OCI-LY1 (cell line): Measurements from ENCODE around the gene MCC.

ENCODE experiments used
- H2AFZ ChIP-seq: fragments of 200-600 bp; sonication (generic), shearing (Covaris generic); 2 replicates; pipeline ENCODE4 v1.6.0; 2014; ENCODE audit warnings: antibody characterized with exemption, mild to moderate bottlenecking, low read length
- H3F3A ChIP-seq: fragments of 200-600 bp; sonication (generic), shearing (Covaris generic); 2 replicates; pipeline ENCODE4 v1.6.0; 2014; ENCODE audit warnings: mild to moderate bottlenecking, antibody characterized with exemption, low read length, moderate library complexity; ENCODE audit not compliant: insufficient read depth
- H3K27ac ChIP-seq: fragments of 200-600 bp; sonication (generic); 2 replicates; pipeline ENCODE4 v1.5.1; 2014; ENCODE audit warnings: low read length, mixed run types, mild to moderate bottlenecking, low read depth; ENCODE audit not compliant: poor library complexity, severe bottlenecking
- H3K27me3 ChIP-seq: fragments of 200-600 bp; sonication (generic); 2 replicates; pipeline ENCODE4 v1.6.0; 2014; ENCODE audit warnings: antibody characterized with exemption, mild to moderate bottlenecking, low read length, moderate library complexity; ENCODE audit not compliant: insufficient read depth
- H3K36me3 ChIP-seq: fragments of 200-600 bp; sonication (generic); 2 replicates; pipeline ENCODE4 v1.6.1; 2014; ENCODE audit warnings: mild to moderate bottlenecking, antibody characterized with exemption, low read length, moderate library complexity, mixed read lengths; ENCODE audit not compliant: insufficient read depth
- H3K4me1 ChIP-seq: fragments of 200-600 bp; sonication (generic); 2 replicates; pipeline ENCODE4 v1.5.1; 2014; ENCODE audit warnings: mild to moderate bottlenecking, low read length, moderate library complexity; ENCODE audit not compliant: insufficient read depth, severe bottlenecking
- H3K4me2 ChIP-seq: fragments of 200-600 bp; sonication (generic), shearing (Covaris generic); 2 replicates; pipeline ENCODE4 v1.6.1; 2014; ENCODE audit warnings: low read length
- H3K4me3 ChIP-seq: fragments of 200-600 bp; sonication (generic); 2 replicates; pipeline ENCODE4 v1.5.1; 2014; ENCODE audit warnings: low read length, low read depth, mild to moderate bottlenecking, mixed read lengths; ENCODE audit not compliant: poor library complexity, severe bottlenecking
- H3K79me2 ChIP-seq: fragments of 200-600 bp; shearing (Covaris generic); 2 replicates; pipeline ENCODE4 v1.6.1; 2016; ENCODE audit warnings: mixed run types, low read length, mixed read lengths; ENCODE audit not compliant: insufficient read depth
- H3K9ac ChIP-seq: fragments of 200-600 bp; sonication (generic), shearing (Covaris generic); 2 replicates; pipeline ENCODE4 v1.6.1; 2014; ENCODE audit warnings: mild to moderate bottlenecking, low read length, mixed read lengths
- H3K9me2 ChIP-seq: fragments of 200-600 bp; sonication (generic), shearing (Covaris generic); 2 replicates; pipeline ENCODE4 v1.6.1; 2014; ENCODE audit warnings: low read depth, mild to moderate bottlenecking, low read length, mixed read lengths
- H3K9me3 ChIP-seq: fragments of 200-600 bp; shearing (Covaris generic); 2 replicates; pipeline ENCODE4 v1.6.1; 2014; ENCODE audit warnings: low read length, mixed read lengths
- H4K20me1 ChIP-seq: fragments of 200-600 bp; sonication (generic), shearing (Covaris generic); 2 replicates; pipeline ENCODE4 v1.6.0; 2016; ENCODE audit warnings: mild to moderate bottlenecking, low read length; ENCODE audit not compliant: insufficient read depth
- CTCF ChIP-seq: fragments of 200-600 bp; sonication (generic), shearing (Covaris generic); IDR thresholded peaks from 2 replicates; pipeline ENCODE4 v1.5.1; 2017; ENCODE audit warnings: mild to moderate bottlenecking, antibody characterized with exemption, low read length, moderate library complexity, mixed read lengths
- EZH2 ChIP-seq: fragments of 200-600 bp; sonication (generic), shearing (Covaris generic); IDR thresholded peaks from 2 replicates; pipeline ENCODE4 v1.8.0; 2017; ENCODE audit warnings: borderline replicate concordance, mixed run types, mild to moderate bottlenecking, antibody characterized with exemption, low read length, moderate library complexity, mixed read lengths

The MCC gene

GRCh38 chr5:113162208-113162607 is 326.0 kb downstream of the MCC start:
- Histone ChIP-seq H3K36me3 (no peaks in the 10 kb centered on the region), H3K4me1 (no peaks in the 10 kb centered on the region), H3K27ac (no peak overlapping the region), H3F3A (no peaks in the 10 kb centered on the region), H3K9ac (no peak overlapping the region), H3K9me2 (no peaks in the 10 kb centered on the region), H3K9me3 (no peaks in the 10 kb centered on the region), H3K27me3 (no peaks in the 10 kb centered on the region), H2AFZ (no peak overlapping the region), H3K79me2 (no peaks in the 10 kb centered on the region), H3K4me2 (no peak overlapping the region), H3K4me3 (no peak overlapping the region), H4K20me1 (no peaks in the 10 kb centered on the region)
- TF ChIP-seq EZH2, result no peak

GRCh38 chr5:113161806-113162205 is 326.4 kb downstream of the MCC start:
- H3K4me3 ChIP-seq, result no peak overlapping the region
- H3K27ac ChIP-seq, result no peak overlapping the region
- H3K4me1 ChIP-seq, result no peaks in the 10 kb centered on the region
- no peaks in the 10 kb centered on the region for H4K20me1 ChIP-seq
- H3K9me3 ChIP-seq, result no peaks in the 10 kb centered on the region
- H3K9me2 ChIP-seq, result no peaks in the 10 kb centered on the region
- no peak for TF ChIP-seq EZH2
- TF ChIP-seq CTCF, result no peak
- no peaks in the 10 kb centered on the region for H3F3A ChIP-seq
- H2AFZ ChIP-seq, result no peak overlapping the region
- H3K36me3 ChIP-seq, result no peaks in the 10 kb centered on the region
- H3K4me2 ChIP-seq, result no peak overlapping the region
- H3K79me2 ChIP-seq, result no peaks in the 10 kb centered on the region
- no peaks in the 10 kb centered on the region for H3K27me3 ChIP-seq
- no peak overlapping the region for H3K9ac ChIP-seq

DNA sequence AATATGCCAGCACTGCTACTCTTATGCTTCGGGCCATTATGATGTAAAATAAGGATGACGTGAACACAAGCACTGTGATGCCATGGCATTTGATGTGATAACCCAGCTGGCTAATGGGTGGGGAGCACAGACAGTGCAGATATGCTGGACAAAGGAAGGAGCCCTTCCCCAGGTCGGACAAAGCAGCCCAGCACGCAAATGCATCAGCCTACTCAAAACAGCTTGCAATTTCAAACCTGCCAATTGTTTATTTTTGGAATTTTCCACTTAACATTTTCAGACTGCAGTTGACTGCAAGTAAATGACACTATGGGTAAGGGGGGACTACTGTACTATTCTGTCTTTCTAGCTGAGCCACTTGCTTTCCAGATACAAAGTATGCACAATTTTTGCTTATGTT is 330.4 kb downstream of the MCC start:
- no peaks in the 10 kb centered on the region for H3K27me3 ChIP-seq
- H3K4me3 ChIP-seq, result no peak overlapping the region
- no peaks in the 10 kb centered on the region for H3K9me3 ChIP-seq
- H3F3A ChIP-seq, result no peaks in the 10 kb centered on the region
- no peak overlapping the region for H3K9ac ChIP-seq
- no peaks in the 10 kb centered on the region for H3K4me1 ChIP-seq
- H4K20me1 ChIP-seq, result no peaks in the 10 kb centered on the region
- no peak for TF ChIP-seq EZH2
- TF ChIP-seq CTCF, result no peak
- no peak overlapping the region for H3K4me2 ChIP-seq
- no peaks in the 10 kb centered on the region for H3K36me3 ChIP-seq
- H3K9me2 ChIP-seq, result no peaks in the 10 kb centered on the region
- H3K79me2 ChIP-seq, result no peaks in the 10 kb centered on the region
- H2AFZ ChIP-seq, result no peak overlapping the region
- no peak overlapping the region for H3K27ac ChIP-seq

- H4K20me1 ChIP-seq, result no peaks in the 10 kb centered on the region
- H3K27me3 ChIP-seq, result no peaks in the 10 kb centered on the region
- H3K27ac ChIP-seq, result no peak overlapping the region
- H3F3A ChIP-seq, result no peaks in the 10 kb centered on the region
- TF ChIP-seq CTCF (no peak), EZH2 (no peak)
- H2AFZ ChIP-seq, result no peak overlapping the region
- H3K4me2 ChIP-seq, result no peak overlapping the region
- H3K36me3 ChIP-seq, result no peaks in the 10 kb centered on the region
- no peak overlapping the region for H3K9ac ChIP-seq
- no peaks in the 10 kb centered on the region for H3K4me1 ChIP-seq
- no peak overlapping the region for H3K4me3 ChIP-seq
- no peaks in the 10 kb centered on the region for H3K9me2 ChIP-seq
- H3K9me3 ChIP-seq, result no peaks in the 10 kb centered on the region
- no peaks in the 10 kb centered on the region for H3K79me2 ChIP-seq
These were observed 331.9 kb downstream of the MCC start for GRCh38 chr5:113156271-113156877.
